Kidney glomerular epithelial cell (primary cell): ENCODE measurements around the gene GCC1.
"Not testable (repeated sequence)": the region's sequence is repeated elsewhere in the genome, so short reads cannot be mapped to it uniquely, and the experiment has no call there.

Experiments
- DNase-seq: peaks from one replicate; lab custom pipeline; 2025; lab: John Stamatoyannopoulos, UW

Gene GCC1

DNA sequence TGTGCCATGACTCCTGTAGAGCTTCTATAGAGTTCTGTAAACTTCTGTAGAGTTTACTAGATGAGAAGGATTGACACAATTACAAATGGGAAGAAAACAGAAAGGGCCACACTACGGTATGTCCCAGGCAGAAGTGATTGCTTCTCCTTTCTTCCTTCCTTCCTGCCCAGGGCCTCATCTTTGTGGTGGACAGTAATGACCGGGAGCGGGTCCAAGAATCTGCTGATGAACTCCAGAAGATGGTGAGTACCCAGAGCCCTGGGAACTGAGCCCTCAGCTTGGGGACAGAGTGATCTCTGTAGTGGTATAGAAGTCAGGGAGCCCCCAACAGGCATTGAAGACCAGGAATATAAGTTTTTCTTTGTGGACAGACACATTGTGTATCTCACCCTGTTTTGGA is 4.5 kb upstream of the GCC1 start:
- no peak for DNase-seq

DNA sequence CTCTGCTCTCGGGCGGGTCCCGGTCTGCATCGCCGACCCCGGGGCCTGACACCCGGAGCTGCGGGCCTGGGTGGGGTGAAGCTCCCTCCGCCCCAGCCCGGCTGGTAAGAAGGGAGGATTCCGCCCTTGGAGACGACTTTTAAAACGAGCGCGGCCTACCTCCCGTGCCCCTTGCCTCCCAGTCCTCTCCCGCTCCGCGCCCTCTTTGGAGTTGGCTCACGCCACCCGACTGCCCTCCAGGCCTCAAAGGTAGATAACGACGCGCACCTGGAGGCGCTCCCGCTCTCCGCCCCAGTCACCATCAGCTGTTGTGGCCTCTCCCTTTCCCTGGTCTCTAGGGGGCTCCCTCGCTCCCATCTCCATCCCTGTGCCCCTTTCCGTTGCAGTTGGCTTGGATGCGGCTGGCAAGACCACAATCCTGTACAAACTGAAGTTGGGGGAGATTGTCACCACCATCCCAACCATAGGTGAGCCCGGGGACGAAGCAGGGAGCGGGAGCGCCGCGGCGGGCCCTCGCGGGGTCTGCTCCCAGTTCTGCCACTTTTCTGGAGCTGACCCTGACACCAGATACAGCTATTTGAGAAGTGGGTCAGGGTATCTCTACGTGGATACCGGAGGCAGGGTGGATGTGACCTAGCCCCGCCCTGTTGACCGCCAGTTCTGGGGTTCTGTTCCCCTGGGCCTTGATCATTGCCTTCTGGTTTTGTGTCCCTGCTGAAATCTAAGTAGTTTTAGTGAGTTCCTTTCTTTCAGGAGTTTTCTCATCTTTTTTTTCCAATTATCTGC is 3.5 kb upstream of the GCC1 start:
- peak; percentile 62 for DNase-seq

DNA sequence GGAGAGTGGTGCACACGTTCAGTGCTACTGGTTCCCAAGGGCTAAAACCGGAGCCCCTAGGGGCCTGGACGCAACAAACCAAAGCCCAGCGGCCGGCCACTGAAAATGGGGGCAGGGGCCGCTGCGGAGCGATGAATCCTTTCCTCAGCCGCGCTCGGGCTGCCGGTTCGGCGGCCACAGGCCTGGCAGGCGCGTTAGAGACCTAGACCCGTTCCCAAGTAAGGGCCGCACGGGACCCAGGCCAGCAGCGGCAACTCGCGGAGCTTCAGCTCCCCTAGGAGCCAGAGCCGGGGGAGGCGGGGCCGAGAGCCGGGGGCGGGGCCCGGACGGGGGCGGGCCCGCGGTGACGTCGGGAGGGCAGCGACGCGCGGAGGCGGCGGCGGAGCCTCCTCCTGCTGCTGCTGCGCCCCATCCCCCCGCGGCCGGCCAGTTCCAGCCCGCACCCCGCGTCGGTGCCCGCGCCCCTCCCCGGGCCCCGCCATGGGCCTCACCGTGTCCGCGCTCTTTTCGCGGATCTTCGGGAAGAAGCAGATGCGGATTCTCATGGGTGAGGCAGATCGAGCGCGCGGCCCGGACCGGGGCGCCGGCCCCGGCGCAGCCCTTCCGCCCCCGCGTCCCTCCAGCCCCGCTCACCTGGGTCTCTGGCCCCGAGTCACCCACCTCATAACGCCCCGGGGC is 2.8 kb upstream of the GCC1 start, which contains the start of gene ARF5:
Gene ARF5 (plus strand): TSS at position 393 of the 678 bp plus-strand sequence. CDS start 88 bp downstream, at position 481.
- peak; percentile 65 for DNase-seq

DNA sequence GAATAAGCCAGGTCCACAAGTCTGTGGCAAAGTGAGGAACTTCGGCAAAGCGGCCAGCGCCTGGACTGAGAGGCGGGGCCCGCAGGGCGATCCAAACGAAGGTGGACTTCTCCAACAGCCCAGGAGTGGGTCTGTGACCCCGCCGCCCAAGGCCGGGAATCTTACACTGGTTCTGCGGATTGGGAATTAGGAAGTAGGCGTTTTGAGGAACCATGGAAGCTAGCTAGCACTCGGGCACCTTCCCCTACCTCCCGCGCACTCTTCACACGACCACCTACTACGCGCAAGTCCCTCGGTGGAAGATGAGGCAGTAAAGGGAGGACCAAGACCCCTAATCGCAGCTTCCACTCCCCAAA is 2.2 kb upstream of the GCC1 start:
- DNase-seq, result no peak

DNA sequence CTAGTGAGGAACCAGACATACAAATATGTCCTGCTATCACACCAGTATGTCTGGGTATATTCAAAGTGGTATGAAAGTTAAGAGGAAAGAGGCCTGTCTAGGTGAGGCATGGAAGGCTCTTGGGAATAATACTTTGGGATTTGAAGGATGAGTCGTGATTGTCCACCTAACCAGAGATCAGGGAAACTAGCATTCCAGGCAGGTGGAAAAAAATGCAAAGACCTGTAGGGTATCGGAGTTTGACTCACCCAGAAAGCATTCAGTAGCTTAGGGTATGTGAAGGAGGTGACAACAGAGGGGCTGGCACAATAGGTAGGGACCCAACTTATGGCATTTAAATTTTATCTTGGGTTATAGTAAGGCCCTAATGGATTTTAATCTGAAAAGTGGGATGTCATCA is 950 bp upstream of the GCC1 start:
- no peak for DNase-seq

DNA sequence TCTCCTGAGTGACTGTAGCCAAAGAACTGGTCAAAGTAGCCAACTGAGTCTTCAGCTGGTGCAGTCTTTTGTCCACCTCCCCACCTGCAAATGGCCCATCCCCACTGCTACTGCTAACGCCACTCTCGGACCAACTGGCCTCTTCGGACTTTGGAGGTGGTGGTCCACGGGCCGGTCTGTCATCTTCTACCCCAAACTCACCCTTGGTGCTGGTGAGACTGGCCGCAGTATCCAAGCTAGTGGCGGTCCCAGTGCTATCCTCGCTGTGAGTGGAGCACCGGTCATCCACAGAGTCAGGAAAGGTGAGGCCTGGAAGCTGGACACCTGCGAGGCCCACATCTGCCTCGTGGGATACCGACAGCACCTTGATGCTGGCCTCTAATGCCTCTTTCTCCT is 750 bp downstream of the GCC1 start:
- DNase-seq, result no peak

DNA sequence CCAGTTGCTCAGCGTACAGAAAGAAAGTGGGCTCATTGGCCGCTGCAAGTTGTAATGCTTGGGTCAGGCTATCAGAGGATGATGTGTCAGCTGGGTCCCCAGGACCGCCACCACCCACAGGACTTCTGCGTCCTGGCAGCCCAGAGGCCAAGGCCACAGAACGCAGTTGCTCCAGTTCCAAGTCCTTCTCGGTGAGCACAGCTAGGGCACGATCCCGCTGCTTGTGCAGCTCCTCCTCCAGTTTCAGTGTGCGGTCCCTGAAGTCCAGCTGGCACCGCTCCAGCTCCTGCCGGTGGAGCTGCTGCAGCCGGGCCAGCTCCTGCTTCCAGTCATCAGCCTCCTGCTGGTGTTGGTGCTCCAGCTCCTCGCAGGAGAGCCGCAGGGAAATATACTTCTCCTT is 3.0 kb downstream of the GCC1 start:
- no peak for DNase-seq

DNA sequence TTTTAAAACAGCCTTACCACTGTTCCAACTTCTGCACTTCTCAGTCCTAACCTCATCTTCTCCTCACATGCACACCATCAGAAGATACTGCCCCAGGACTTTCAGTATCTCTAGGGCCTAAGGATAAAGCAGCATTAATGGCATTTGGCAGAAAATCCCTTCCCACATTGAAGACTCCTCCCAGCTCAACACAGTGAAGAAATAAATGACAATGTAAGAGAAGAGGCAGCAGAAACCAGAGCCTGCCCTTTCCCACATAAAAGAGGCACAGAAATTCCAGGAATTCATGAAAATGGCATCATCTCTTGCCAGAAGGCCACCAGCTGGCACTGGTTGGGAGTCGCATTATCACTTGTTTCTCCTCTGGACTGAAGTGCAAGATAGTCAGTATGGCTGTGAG is 3.7 kb downstream of the GCC1 start:
- no peak for DNase-seq

DNA sequence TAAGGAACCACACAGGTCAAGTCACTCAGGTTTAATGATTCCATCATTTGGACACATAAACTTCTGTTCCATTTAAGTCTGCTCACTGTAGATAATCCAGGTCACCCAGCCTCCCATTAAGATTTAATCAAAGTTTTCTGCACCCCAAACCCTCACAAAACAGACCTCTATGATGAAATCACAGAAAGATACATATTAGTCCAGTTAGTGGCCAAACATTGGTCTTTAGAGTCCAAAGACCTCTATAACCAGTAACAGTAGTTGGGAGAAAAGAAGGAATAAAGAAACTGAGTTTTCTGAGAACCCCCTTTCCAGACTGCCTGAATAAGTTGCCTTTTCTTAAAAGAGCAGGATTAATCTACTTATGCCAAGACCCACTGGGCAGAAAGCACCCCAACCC is 4.8 kb downstream of the GCC1 start:
- no peak for DNase-seq

DNA sequence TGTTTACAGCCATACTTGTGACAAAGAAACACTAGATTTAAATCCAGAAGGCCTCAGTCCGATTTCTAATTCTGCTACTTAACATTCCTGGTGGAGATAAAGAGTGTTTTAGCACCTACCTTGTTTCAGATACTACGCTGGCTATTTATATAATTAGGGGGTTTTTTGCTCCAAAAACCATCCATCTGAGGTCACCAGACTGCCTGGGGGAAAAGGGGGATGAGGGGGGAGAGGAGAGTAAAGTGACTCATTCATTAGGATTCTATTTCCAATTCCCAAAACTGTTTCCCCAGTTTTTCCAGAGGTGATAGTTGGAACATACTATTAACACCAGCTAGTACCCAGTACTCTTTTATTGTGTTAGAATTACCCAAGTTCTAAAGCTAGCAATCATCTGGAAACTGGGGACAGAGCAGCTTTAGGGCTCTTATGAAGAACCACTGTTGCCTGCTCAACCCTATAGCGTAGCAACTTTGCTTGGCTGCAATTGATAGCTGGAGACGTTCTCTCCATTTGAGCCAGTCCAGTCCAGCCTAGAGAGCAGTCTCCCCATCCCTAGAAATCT is 6.6 kb downstream of the GCC1 start:
- no peak for DNase-seq

DNA sequence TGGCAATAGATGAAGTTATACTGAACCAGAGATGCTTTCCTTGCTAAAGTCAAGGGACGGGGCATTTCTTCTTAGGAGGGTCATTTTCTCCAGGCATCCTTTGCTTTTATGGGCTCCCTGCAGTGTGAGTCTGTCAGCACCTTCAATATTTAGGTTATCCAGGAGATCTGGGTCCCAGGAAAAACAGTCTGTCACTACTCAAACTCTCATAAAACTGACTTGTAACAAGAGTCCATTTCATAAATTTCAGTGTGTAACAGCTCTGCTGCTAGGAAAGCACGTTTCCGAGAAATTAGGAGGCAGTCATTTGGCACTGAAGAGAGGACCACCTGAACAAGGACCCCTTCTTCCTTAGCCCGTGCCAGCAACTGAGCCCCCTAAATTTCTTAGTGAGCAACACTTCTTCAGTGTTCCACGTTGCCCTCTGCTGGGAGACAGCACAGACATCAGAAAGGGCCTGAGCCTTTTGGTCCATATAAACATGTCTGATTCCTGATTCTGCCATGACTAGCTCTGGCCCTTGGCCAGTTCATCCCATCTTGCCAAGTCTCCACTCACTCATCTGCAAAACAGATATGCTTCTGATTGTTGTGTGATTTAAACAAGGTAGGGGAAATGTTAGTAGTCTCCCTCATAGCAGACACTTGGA is 7.2 kb downstream of the GCC1 start:
- DNase-seq, result no peak

DNA sequence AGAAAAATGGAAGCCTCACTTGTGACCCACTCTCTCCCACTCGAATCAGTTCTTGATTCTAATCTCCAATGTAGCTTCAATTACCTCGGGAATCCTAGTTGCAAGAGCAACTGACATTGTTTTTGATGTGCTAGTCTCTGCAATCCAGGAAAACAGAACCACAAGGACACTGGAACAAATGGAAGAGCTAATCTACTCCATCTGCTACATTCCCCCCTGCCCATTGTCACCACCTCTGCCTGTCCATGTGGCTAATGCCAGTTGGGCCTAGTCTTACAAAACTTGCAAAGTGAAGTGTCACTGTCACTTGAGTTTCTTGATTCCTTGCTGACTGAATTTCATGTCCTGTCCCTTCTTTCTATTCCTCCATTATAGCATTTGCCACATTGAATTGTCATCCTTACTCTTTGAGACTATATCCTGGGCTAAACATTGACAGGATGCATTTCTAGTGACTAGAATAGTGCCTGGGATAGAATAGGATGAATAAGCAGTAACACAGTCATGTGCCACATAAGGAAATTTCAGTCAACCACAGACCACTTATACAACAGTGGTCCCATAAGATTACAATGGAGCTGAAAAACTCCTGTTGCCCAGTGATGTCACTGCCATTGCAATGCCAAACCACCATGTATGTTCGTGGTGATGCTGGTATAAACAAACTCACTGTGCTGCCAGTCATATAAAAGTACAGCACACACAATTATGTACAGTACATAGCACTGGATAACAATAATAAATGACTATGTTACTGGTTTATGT is 13.5 kb downstream of the GCC1 start:
- DNase-seq, result no peak

DNA sequence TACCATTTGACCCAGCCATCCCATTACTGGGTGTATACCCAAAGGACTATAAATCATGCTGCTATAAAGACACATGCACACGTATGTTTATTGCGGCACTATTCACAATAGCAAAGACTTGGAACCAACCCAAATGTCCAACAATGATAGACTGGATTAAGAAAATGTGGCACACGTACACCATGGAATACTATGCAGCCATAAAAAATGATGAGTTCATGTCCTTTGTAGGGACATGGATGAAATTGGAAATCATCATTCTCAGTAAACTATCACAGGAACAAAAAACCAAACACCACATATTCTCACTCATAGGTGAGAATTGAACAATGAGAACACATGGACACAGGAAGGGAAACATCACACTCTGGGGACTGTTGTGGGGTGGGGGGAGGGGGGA is 17.4 kb downstream of the GCC1 start:
- not testable (repeated sequence) for DNase-seq

DNA sequence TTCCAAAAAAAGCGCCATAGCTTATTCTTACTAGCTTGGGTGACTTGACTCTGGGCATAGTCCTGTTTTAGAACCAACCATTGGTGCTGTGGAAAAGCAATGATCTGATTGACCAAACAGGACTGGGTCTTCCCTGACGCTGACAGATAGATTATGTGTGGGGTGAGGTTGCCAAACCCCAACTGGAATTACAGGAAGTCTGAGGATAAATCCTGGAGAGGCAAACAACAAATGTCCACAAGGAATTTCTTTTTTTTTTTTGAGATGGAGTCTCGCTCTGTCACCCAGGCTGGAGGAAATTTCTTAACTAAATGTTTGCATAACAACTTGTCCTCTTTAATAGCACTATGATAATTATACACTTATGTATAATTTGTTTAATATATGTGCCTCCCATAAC is 19.2 kb downstream of the GCC1 start:
- DNase-seq, result no peak

DNA sequence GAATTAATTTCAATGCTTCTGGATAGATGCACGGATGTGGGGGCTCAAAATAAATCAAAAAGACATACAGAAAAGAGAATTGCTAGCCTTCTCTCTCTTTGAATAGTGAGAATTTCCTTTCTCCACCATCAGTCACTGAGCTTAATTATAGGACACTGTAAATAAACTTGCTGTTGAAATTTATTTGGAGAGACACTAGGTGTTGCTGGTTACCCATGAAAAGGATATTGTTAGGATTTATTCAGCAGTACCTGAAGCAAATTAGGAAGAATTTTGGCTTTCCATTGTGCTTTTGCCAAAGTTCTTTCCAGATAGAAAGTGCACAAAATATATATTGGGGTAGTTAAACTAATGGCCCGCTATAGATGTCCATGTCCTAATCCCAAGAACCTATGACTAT is 27.6 kb downstream of the GCC1 start:
- no peak for DNase-seq

DNA sequence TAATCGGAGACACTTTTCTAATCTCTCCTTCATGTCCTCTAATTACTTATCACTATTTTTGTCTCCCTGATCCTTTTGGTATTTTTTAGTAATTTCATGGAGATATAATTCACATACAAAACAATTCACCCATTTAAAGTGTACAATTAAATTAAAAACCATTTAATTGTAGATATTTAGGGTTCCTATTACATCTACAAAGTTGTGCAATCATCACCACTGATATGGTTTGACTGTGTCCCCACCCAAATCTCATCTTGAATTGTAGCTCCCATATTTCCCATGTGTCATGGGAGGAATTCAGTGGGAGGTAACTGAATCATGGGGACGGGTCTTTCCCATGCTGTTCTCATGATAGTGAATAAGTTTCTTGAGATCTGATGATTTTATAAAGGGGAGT is 29.0 kb downstream of the GCC1 start:
- DNase-seq, result no peak

DNA sequence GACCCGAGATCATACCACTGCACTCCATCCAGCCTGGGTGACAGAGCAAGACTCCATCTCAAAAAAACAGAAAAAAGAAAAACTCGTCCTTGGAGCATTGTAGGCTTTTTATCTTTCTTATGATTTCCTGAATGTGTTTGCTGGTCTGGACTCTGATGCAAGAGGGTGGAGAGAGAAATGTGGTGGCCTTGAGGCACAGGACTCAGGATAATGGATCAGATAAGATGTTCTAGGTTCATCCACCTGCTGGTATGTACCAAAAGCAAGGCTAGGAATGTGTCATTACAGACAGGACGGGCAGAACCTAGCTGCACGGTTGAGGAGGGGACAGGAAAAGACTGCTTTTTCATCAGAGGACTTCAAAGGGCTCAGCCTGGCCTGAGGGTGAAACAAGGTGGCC is 33.5 kb downstream of the GCC1 start:
- no peak for DNase-seq

DNA sequence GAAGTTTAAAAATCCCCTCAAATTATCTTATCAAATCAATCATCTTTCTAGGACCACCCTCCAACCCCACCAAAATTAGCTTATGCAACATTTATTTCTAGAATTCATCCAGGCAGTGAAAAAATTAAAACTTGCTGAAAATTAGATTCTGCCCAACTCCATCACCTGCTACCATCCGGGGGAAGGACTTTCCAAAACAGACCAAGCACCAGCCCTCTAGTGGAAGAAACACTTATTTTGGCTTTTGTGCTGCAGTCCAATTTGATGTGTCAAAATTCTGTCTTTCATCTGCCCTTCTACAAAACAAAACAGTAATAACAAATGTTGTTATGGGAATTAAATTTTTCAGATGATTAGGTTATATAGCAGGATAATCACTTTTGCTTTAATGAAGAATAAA is 35.1 kb downstream of the GCC1 start:
- DNase-seq, result no peak

DNA sequence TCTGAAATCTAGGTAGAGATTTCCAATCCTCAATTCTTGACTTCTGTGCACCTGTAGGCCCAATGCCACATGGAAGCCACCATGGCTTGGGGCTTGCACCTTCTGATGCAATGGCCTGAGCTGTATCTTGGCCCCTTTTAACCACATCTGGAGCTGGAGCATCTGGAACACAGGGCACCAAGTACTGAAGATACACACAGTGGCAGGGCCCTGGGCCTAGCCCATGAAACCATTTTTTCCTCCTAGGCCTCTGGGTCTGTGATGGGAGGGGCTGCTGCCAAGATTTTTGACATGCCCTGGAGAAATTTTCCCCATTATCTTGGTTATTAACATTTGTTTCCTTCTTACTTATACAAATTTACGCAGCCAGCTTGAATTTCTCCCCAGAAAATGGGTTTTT is 39.1 kb downstream of the GCC1 start:
- DNase-seq, result no peak

DNA sequence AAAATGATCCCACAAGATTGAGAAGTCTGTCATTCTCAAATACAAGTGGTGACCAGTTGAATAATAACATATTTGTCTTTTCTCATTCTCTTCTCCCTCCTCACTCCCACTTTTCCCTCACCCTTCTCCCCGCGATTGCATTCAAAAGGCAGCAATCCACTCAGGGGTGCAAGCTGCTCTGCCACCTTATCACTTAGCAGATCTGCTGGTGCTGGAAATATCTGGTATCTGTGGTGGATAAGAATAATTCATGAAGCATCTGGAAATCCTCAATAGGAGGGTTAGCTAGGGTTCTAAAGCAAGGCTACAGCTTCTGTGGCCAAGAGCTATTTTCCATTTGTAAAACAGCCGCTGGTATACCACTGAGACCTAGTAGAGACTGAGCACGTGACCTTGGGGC is 43.8 kb downstream of the GCC1 start:
- no peak for DNase-seq

DNA sequence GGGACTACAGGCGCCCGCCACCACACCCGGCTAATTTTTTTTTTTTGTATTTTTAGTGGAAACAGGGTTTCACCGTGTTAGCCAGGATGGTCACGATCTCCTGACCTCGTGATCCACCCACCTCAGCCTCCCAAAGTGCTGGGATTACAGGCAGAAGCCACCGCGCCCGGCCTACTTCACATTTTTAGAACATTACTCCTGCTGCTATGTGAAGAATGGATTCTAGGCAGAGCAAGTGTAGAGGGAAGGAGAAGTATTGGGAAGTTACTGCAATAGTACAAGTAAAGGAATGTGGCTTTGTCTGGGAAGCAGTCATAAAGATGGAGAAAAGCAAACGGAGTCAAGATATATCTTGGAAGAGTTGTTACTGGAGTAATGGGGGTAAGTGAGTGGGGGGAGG is 44.9 kb downstream of the GCC1 start:
- not testable (repeated sequence) for DNase-seq

DNA sequence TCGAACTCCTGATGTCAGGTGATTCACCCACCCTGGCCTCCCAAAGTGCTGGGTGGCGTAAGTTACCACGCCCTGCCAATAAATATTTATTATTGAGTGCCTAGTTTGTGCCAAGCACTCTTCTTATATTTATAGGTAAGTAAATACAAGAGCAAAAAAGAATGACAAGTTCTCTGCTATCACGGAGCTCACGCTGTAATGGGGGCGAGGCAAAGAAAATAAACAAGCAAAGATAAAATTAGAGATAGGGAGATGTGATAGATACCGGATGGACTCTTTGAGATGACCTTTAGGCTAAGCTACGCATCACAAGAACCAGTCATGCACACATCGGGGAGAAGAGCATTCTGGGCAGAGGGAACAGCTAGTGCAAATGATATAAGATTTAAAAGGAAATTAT is 46.3 kb downstream of the GCC1 start:
- DNase-seq, result no peak
